Ishikawa (cell line): ENCODE results near the gene ADM5.

Source experiments
- EP300 ChIP-seq: IDR thresholded peaks from 2 replicates; pipeline ENCODE4 v1.6.1; 2012; ENCODE audit warnings: borderline replicate concordance
- FOXM1 ChIP-seq: IDR thresholded peaks from 2 replicates; pipeline ENCODE4 v1.6.1; 2012; ENCODE audit warnings: low read depth, borderline replicate concordance
- REST ChIP-seq: IDR thresholded peaks from 2 replicates; pipeline ENCODE4 v1.6.1; 2012; ENCODE audit warnings: low read depth, mild to moderate bottlenecking
- TAF1 ChIP-seq: IDR thresholded peaks from 2 replicates; pipeline ENCODE4 v1.6.1; 2012; ENCODE audit warnings: low read depth, mild to moderate bottlenecking
- USF1 ChIP-seq: IDR thresholded peaks from 2 replicates; pipeline ENCODE4 v1.6.1; 2012
- YY1 ChIP-seq: IDR thresholded peaks from 2 replicates; pipeline ENCODE4 v1.6.1; 2012; ENCODE audit warnings: low read depth

GRCh38 chr19:49699364-49699763 lies 10.0 kb downstream of the ADM5 start:
- TF ChIP-seq YY1 (no peak), EP300 (no peak), REST (no peak), USF1 (no peak), FOXM1 (no peak), TAF1 (no peak)
